ENCODE measurements around the gene GFRA4. TPM values are rescaled to one million over a fixed set of nuclear protein-coding genes. Genes with fewer than 3 reads are reported as not detected.

Gene GFRA4
- total and polyA plus RNA-seq, 4 donors = not detected

DNA sequence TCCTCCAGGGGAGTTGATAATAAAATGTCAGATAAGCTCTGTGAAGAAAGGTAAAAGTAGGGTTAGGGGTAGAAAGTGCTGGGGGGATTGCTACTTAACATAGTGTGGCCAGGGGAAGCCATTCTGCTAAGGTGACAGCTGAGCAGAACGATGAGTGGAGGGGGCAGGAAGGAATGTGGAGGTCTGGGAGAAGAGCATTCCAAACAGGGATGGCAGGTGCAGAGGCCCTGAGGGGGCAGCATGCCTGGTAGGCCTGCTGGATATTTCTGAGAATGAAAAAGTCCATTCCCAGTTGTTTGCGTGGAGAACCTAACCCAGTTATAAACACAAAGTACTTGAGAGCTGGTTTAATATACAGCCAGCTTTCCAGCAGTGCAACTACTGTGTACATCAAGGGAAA lies 9.3 kb downstream of the GFRA4 start:
- WGBS, 2 donors = 52 to 82% methylated on average over 2 of the region's 2 CpGs
- H3K4me3 ChIP-seq = no peak overlapping the region
- H3K27me3 ChIP-seq (ENCODE audit: control insufficient read depth in 3 of 3, insufficient read depth in 3 of 3, low read length in 2 of 3) = peaks cover 1 to 2% (median 1%) of the 10 kb centered on the region in 3 donors
- H3K36me3 ChIP-seq (ENCODE audit: control insufficient read depth in 4 of 4, insufficient read depth in 4 of 4, low read length in 4 of 4) = peaks cover 0 to 11% (median 5%) of the 10 kb centered on the region in 4 donors
- H3K9me3 ChIP-seq (ENCODE audit: control insufficient read depth in 4 of 4, insufficient read depth in 3 of 4, low read length in 3 of 4) = peaks cover 0 to 16% (median 0%) of the 10 kb centered on the region in 4 donors
- H3K9ac ChIP-seq (ENCODE audit: insufficient read depth in 1 of 2, low read length in 2 of 2) = no peak overlapping the region
- no peak for ATAC-seq (ENCODE audit: insufficient read depth, low FRiP score)
- no peak for DNase-seq
- peaks cover 0 to 5% (median 0%) of the 10 kb centered on the region in 5 donors for H3K4me1 ChIP-seq (ENCODE audit: control insufficient read depth in 5 of 5, insufficient read depth in 5 of 5, low read length in 5 of 5)
- TF ChIP-seq CTCF (IDR thresholded peaks at IDR 0.05; ENCODE audit: control extremely low read depth, extremely low read depth) = no peak
- no peak overlapping the region for H3K27ac ChIP-seq (ENCODE audit: low read depth in 1 of 2, low read length in 1 of 2)

DNA sequence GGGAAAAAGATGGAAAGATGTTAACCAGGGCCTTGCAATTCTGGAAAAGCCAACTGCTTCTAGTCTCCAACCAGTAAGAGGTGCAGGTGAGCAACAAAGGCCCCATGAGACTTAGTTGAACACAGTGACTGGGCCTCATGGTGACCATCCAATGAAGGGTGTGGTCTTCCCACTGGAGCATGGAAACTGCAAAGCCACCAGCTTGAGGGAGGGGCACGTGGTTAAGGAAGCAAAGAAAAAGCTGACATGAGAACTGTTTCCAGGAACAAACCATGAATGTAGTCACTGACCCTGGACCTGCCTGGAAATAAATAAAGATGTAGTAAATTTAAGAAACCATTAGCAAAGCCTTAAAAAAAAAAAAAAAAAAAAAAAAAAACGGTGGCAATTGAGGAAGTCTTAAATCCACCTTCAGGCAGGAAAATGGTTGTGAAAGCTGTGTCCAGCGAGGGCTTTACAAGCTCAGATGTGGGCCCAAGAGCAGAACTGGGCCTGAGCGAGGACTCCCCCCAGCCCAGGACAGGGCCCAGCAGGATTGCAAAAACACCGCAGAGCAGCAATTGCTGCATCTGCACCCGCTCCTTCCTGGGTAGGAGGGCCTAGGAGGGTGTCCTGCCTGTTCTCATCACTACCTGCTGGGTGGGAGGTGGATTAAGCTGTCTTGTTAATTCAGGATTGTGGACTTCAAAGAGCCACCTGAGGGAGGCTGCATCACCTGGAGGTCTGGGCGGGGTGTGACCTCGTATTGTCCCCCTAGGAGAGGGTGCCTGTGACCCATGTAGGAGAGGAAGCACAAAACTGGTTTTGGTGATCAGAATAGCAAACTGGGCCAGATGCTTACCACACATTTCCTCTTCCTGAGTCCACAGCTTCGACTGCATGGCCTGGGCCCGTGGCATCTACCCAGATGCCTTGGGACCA lies 10.3 kb downstream of the GFRA4 start:
- no peak for ATAC-seq (ENCODE audit: insufficient read depth, low FRiP score)
- Histone ChIP-seq H3K27me3 (ENCODE audit: control insufficient read depth in 3 of 3, insufficient read depth in 3 of 3, low read length in 2 of 3) (no peaks in the 10 kb centered on the region), H3K9ac (ENCODE audit: insufficient read depth in 1 of 2, low read length in 2 of 2) (no peak overlapping the region), H3K36me3 (ENCODE audit: control insufficient read depth in 4 of 4, insufficient read depth in 4 of 4, low read length in 4 of 4) (peaks cover 3 to 15% (median 12%) of the 10 kb centered on the region in 4 donors), H3K27ac (ENCODE audit: low read depth in 1 of 2, low read length in 1 of 2) (no peak overlapping the region), H3K4me1 (ENCODE audit: control insufficient read depth in 5 of 5, insufficient read depth in 5 of 5, low read length in 5 of 5) (peaks cover 0 to 5% (median 0%) of the 10 kb centered on the region in 5 donors), H3K4me3 (no peak overlapping the region), H3K9me3 (ENCODE audit: control insufficient read depth in 4 of 4, insufficient read depth in 3 of 4, low read length in 3 of 4) (peaks cover 0 to 16% (median 0%) of the 10 kb centered on the region in 4 donors)
- DNase-seq = no peak
- WGBS, 2 donors = 36 to 68% methylated on average over 10 of the region's 10 CpGs
- no peak for TF ChIP-seq CTCF (IDR thresholded peaks at IDR 0.05; ENCODE audit: control extremely low read depth, extremely low read depth)

DNA sequence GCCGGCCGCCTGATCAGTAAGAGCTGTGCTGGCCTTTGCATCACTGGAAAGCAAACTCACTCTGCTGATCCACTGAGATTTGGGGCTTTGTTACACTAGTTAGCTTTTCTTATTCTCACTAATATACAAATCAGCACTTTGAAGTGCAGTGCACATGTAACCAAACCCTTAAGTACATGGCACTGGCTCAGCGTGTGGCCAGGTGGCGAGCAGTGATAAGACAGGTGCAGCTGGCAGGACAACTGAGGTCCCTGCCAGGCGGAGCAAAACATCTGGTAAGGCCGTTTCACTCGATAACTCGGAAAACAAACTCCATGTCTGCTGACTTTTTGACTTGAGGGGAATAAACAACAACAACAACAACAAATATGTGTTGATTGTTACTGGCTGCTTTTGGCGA lies 11.0 kb downstream of the GFRA4 start:
- peaks cover 0 to 16% (median 0%) of the 10 kb centered on the region in 4 donors for H3K9me3 ChIP-seq (ENCODE audit: control insufficient read depth in 4 of 4, insufficient read depth in 3 of 4, low read length in 3 of 4)
- TF ChIP-seq CTCF (IDR thresholded peaks at IDR 0.05; ENCODE audit: control extremely low read depth, extremely low read depth) = no peak

More for the DNA sequence above, 11.0 kb downstream of the GFRA4 start:
- 96% methylated on average over 9 of the region's 9 CpGs for WGBS, 2 donors
- Histone ChIP-seq H3K4me1 (ENCODE audit: control insufficient read depth in 5 of 5, insufficient read depth in 5 of 5, low read length in 5 of 5) (peaks cover 0 to 5% (median 0%) of the 10 kb centered on the region in 5 donors), H3K27me3 (ENCODE audit: control insufficient read depth in 3 of 3, insufficient read depth in 3 of 3, low read length in 2 of 3) (no peaks in the 10 kb centered on the region), H3K9ac (ENCODE audit: insufficient read depth in 1 of 2, low read length in 2 of 2) (no peak overlapping the region), H3K36me3 (ENCODE audit: control insufficient read depth in 4 of 4, insufficient read depth in 4 of 4, low read length in 4 of 4) (peaks cover 3 to 16% (median 12%) of the 10 kb centered on the region in 4 donors), H3K27ac (ENCODE audit: low read depth in 1 of 2, low read length in 1 of 2) (no peak overlapping the region), H3K4me3 (no peak overlapping the region)
- no peak for DNase-seq
- ATAC-seq (ENCODE audit: insufficient read depth, low FRiP score) = no peak

All from lung (tissue), 12 donors.